MG63 (cell line): Measurements from ENCODE around the gene LDLRAD4. TPM values are rescaled to one million over a fixed set of nuclear protein-coding genes. Genes with fewer than 3 reads are reported as not detected.

Experiments
- DNase-seq: peaks from one replicate; pipeline ENCODE4 v3.0.0-alpha.2; 2020
- H3K27me3 ChIP-seq: fragments of 250-450 bp; sonication (Bioruptor Pico); 2 replicates; pipeline ENCODE4 v1.5.1; 2020; ENCODE audit warnings: mild to moderate bottlenecking, moderate library complexity
- H3K36me3 ChIP-seq: fragments of 250-450 bp; sonication (Bioruptor Pico); 2 replicates; pipeline ENCODE4 v1.5.1; 2020; ENCODE audit warnings: mild to moderate bottlenecking, moderate library complexity
- H3K4me3 ChIP-seq: fragments of 250-450 bp; sonication (Bioruptor Pico); 2 replicates; pipeline ENCODE4 v1.5.1; 2020; ENCODE audit warnings: mild to moderate bottlenecking, moderate library complexity
- H3K9me3 ChIP-seq: fragments of 250-450 bp; sonication (Bioruptor Pico); 2 replicates; pipeline ENCODE4 v1.5.1; 2020; ENCODE audit warnings: mild to moderate bottlenecking, moderate library complexity
- total RNA-seq: library from RNA; depleted of rRNA; stranded (reverse); fragments of >200 nt; shearing (Covaris generic); gene quantifications from 2 replicates; pipeline ENCODE4 v1.2.3, GENCODE V29; 2014; ENCODE audit warnings: low replicate concordance

LDLRAD4 gene
- total RNA-seq, 1 experiment from 2014 or later = 0.36 TPM

GRCh38 chr18:13265008-13265910 is 46.7 kb downstream of the LDLRAD4 start:
- Histone ChIP-seq H3K27me3 (no peaks in the 10 kb centered on the region), H3K36me3 (no peaks in the 10 kb centered on the region), H3K9me3 (no peaks in the 10 kb centered on the region), H3K4me3 (no peak overlapping the region)
- DNase-seq = no peak

- no peak for DNase-seq
- H3K9me3 ChIP-seq = no peaks in the 10 kb centered on the region
- H3K4me3 ChIP-seq = no peak overlapping the region
- no peaks in the 10 kb centered on the region for H3K36me3 ChIP-seq
- no peaks in the 10 kb centered on the region for H3K27me3 ChIP-seq
These were observed 47.3 kb downstream of the LDLRAD4 start for GRCh38 chr18:13265911-13266217.

- H3K27me3 ChIP-seq = no peaks in the 10 kb centered on the region
- H3K9me3 ChIP-seq = no peaks in the 10 kb centered on the region
- H3K4me3 ChIP-seq = no peak overlapping the region
- no peaks in the 10 kb centered on the region for H3K36me3 ChIP-seq
- no peak for DNase-seq
These were observed 47.9 kb downstream of the LDLRAD4 start for GRCh38 chr18:13266218-13267100.

GRCh38 chr18:13267431-13267873 is 48.9 kb downstream of the LDLRAD4 start:
- no peak for DNase-seq
- no peak overlapping the region for H3K4me3 ChIP-seq
- no peaks in the 10 kb centered on the region for H3K9me3 ChIP-seq
- no peaks in the 10 kb centered on the region for H3K27me3 ChIP-seq
- H3K36me3 ChIP-seq = no peaks in the 10 kb centered on the region

- H3K9me3 ChIP-seq = no peaks in the 10 kb centered on the region
- no peak overlapping the region for H3K4me3 ChIP-seq
- peak; percentile 26 for DNase-seq
- H3K27me3 ChIP-seq = no peaks in the 10 kb centered on the region
- H3K36me3 ChIP-seq = no peaks in the 10 kb centered on the region
These were observed 49.8 kb downstream of the LDLRAD4 start for GRCh38 chr18:13268158-13269012.

- DNase-seq = no peak
- Histone ChIP-seq H3K36me3 (no peaks in the 10 kb centered on the region), H3K4me3 (no peak overlapping the region), H3K9me3 (no peaks in the 10 kb centered on the region), H3K27me3 (no peaks in the 10 kb centered on the region)
These were observed 50.4 kb downstream of the LDLRAD4 start for GRCh38 chr18:13269013-13269280.

GRCh38 chr18:13269521-13270011 is 51.0 kb downstream of the LDLRAD4 start:
- Histone ChIP-seq H3K27me3 (no peaks in the 10 kb centered on the region), H3K9me3 (no peaks in the 10 kb centered on the region), H3K4me3 (no peak overlapping the region), H3K36me3 (no peaks in the 10 kb centered on the region)
- DNase-seq = no peak

- Histone ChIP-seq H3K36me3 (no peaks in the 10 kb centered on the region), H3K4me3 (no peak overlapping the region), H3K9me3 (no peaks in the 10 kb centered on the region), H3K27me3 (no peaks in the 10 kb centered on the region)
- DNase-seq = no peak
These were observed 51.8 kb downstream of the LDLRAD4 start for GRCh38 chr18:13270279-13270855.

GRCh38 chr18:13271302-13271911 is 52.8 kb downstream of the LDLRAD4 start:
- H3K4me3 ChIP-seq = no peak overlapping the region
- H3K36me3 ChIP-seq = no peaks in the 10 kb centered on the region
- no peaks in the 10 kb centered on the region for H3K27me3 ChIP-seq
- DNase-seq = no peak
- no peaks in the 10 kb centered on the region for H3K9me3 ChIP-seq

GRCh38 chr18:13272416-13272815 is 53.9 kb downstream of the LDLRAD4 start:
- no peak overlapping the region for H3K4me3 ChIP-seq
- no peaks in the 10 kb centered on the region for H3K9me3 ChIP-seq
- no peaks in the 10 kb centered on the region for H3K36me3 ChIP-seq
- H3K27me3 ChIP-seq = no peaks in the 10 kb centered on the region
- no peak for DNase-seq

- Histone ChIP-seq H3K4me3 (no peak overlapping the region), H3K27me3 (no peaks in the 10 kb centered on the region), H3K36me3 (no peaks in the 10 kb centered on the region), H3K9me3 (no peaks in the 10 kb centered on the region)
- DNase-seq = no peak
These were observed 55.2 kb downstream of the LDLRAD4 start for GRCh38 chr18:13273800-13274199.

- no peak for DNase-seq
- H3K36me3 ChIP-seq = no peaks in the 10 kb centered on the region
- no peak overlapping the region for H3K4me3 ChIP-seq
- no peaks in the 10 kb centered on the region for H3K27me3 ChIP-seq
- no peaks in the 10 kb centered on the region for H3K9me3 ChIP-seq
These were observed 56.5 kb downstream of the LDLRAD4 start for GRCh38 chr18:13275075-13275474.

GRCh38 chr18:13276530-13277520 is 58.3 kb downstream of the LDLRAD4 start:
- H3K9me3 ChIP-seq = no peaks in the 10 kb centered on the region
- DNase-seq = no peak
- no peak overlapping the region for H3K4me3 ChIP-seq
- H3K27me3 ChIP-seq = no peaks in the 10 kb centered on the region
- no peaks in the 10 kb centered on the region for H3K36me3 ChIP-seq

- Histone ChIP-seq H3K9me3 (no peaks in the 10 kb centered on the region), H3K27me3 (no peaks in the 10 kb centered on the region), H3K4me3 (no peak overlapping the region), H3K36me3 (no peaks in the 10 kb centered on the region)
- no peak for DNase-seq
These were observed 59.6 kb downstream of the LDLRAD4 start for GRCh38 chr18:13278062-13278630.
